HUES6 (cell line): ENCODE measurements around the gene ENTREP3.

Experiments used
- H3K27ac ChIP-seq: 2 replicates; pipeline ENCODE4 v1.7.0; 2013; ENCODE audit warnings: low read depth, mild to moderate bottlenecking, low read length, inconsistent platforms
- H3K27me3 ChIP-seq: 2 replicates; pipeline ENCODE4 v1.6.1; 2013; ENCODE audit warnings: low read length; ENCODE audit not compliant: control insufficient read depth, insufficient read depth
- H3K36me3 ChIP-seq: 2 replicates; pipeline ENCODE4 v1.6.1; 2013; ENCODE audit warnings: low read length; ENCODE audit not compliant: control insufficient read depth, insufficient read depth
- H3K4me1 ChIP-seq: 2 replicates; pipeline ENCODE4 v1.6.1; 2013; ENCODE audit warnings: low read length; ENCODE audit not compliant: control insufficient read depth, insufficient read depth
- H3K4me3 ChIP-seq: 2 replicates; pipeline ENCODE4 v1.5.1; 2013; ENCODE audit warnings: low read depth, low read length
- H3K9ac ChIP-seq: one replicate; pipeline ENCODE4 v1.6.1; 2013; ENCODE audit warnings: mild to moderate bottlenecking, low read length
- H3K9me3 ChIP-seq: 2 replicates; pipeline ENCODE4 v1.6.1; 2013; ENCODE audit warnings: low read depth, low read length; ENCODE audit not compliant: control insufficient read depth, insufficient read depth

ENTREP3 gene

GRCh38 chr1:155261852-155262673 lies 6.8 kb upstream of the ENTREP3 start, which contains the start of gene SCAMP3:
Gene SCAMP3, minus strand, starts transcription at chr1:155262360. Its CDS starts 209 bp downstream, at chr1:155262151.
- Histone ChIP-seq H3K9me3 (no peaks in the 10 kb centered on the region), H3K9ac (peak within 1 kb of the TSS; percentile 70), H3K4me1 (peaks cover 9% of the 10 kb centered on the region), H3K27me3 (no peaks in the 10 kb centered on the region), H3K36me3 (peaks cover 60% of the 10 kb centered on the region), H3K4me3 (peak within 1 kb of the TSS; percentile 72), H3K27ac (peak within 1 kb of the TSS; percentile 8; the same call in 1 of the 2 replicates)

DNA sequence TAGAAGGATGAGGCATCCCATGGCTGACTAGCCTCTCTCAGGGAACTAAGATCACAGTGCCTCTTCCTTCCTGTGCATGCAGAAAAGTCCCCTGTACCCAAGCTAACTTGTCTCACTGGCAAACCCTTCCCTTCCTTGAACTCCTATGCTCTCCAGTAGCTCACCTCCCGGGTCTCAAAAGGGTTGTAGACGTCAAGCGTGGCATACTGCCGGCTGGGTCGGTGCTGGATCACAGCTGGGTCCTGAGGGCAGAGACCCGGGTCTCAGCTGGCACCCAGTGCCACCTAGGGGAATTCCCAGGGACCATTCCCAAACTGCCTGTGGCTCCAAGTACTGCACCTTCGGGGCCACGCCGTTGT lies 6.2 kb upstream of the ENTREP3 start:
- H3K9me3 ChIP-seq, result no peaks in the 10 kb centered on the region
- peak overlapping the region; percentile 8; the same call in 1 of the 2 replicates for H3K27ac ChIP-seq
- peak overlapping the region; percentile 70 for H3K9ac ChIP-seq
- peaks cover 9% of the 10 kb centered on the region for H3K4me1 ChIP-seq
- no peaks in the 10 kb centered on the region for H3K27me3 ChIP-seq
- peaks cover 60% of the 10 kb centered on the region for H3K36me3 ChIP-seq
- peak overlapping the region; percentile 72 for H3K4me3 ChIP-seq

DNA sequence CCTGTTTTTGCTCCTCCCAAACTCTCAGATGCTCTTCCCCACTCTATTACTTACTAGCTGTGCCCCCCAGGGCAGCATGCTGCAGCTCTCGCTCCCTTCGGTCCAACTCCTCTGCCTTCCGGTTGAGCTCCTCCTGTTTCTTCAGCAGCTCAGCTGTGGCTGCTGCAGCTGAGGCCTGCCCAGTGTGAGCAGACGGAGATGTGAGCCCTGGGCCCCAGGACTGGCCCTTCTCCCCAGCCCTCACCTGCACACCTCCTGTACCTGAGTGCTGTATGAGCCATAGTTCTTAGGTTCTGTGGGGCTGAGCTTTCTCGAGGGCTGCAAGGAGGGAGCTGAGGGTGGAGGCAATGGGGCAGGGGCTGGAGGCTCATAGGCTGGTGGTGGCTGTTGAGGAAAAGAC lies 5.0 kb upstream of the ENTREP3 start:
- H3K9ac ChIP-seq, result no peak overlapping the region
- no peaks in the 10 kb centered on the region for H3K27me3 ChIP-seq
- H3K4me3 ChIP-seq, result no peak overlapping the region
- H3K9me3 ChIP-seq, result no peaks in the 10 kb centered on the region
- no peak overlapping the region for H3K27ac ChIP-seq
- peaks cover 15% of the 10 kb centered on the region for H3K4me1 ChIP-seq
- H3K36me3 ChIP-seq, result peaks cover 51% of the 10 kb centered on the region

DNA sequence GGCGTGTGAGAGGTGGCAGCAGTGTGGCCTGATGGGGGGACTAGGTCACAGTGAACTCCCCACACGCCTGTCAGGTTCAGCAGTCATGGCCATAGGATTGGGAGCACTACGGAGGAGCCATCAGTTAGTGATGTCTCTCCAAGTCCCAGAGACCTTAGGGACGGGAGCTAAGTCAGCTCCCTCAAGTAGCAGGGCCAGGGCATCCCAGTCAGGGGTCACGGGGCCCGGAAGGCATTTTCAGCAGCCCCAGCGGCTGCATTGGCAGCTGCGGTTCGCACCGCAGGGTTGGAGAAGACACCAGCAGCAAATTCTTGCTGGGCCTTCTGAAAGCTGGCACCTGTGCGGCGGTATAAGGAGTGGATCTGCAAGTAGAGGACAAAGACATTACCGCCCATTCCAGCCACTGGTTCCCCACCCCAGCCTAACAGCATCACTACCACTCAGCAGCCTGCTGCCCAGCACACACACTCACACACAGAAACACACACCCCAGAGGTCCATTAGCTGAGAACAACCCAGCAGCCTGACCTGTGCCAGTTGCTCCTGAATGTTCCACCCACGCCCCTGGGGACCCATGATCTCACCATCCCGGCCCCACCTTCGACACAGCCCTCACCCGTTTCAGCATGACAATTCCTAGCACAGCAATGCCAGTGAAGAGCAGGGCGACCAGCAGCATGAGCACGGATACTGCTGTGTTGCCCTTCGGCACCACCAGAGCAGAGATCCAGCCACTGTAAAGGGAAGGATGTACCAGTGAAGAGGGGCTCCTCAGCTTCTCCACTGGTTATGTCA lies 972 bp upstream of the ENTREP3 start:
- Histone ChIP-seq H3K9me3 (no peaks in the 10 kb centered on the region), H3K36me3 (peaks cover 25% of the 10 kb centered on the region), H3K4me1 (peaks cover 23% of the 10 kb centered on the region), H3K9ac (no peak overlapping the region), H3K27me3 (no peaks in the 10 kb centered on the region), H3K4me3 (peak overlapping the region; percentile 84), H3K27ac (no peak overlapping the region)

- Histone ChIP-seq H3K4me3 (peak overlapping the region; percentile 84), H3K36me3 (peaks cover 21% of the 10 kb centered on the region), H3K9ac (peak overlapping the region; percentile 29), H3K9me3 (no peaks in the 10 kb centered on the region), H3K27ac (no peak overlapping the region), H3K4me1 (peaks cover 26% of the 10 kb centered on the region), H3K27me3 (no peaks in the 10 kb centered on the region)
These were observed 505 bp downstream of the ENTREP3 start for GRCh38 chr1:155254714-155255242.

DNA sequence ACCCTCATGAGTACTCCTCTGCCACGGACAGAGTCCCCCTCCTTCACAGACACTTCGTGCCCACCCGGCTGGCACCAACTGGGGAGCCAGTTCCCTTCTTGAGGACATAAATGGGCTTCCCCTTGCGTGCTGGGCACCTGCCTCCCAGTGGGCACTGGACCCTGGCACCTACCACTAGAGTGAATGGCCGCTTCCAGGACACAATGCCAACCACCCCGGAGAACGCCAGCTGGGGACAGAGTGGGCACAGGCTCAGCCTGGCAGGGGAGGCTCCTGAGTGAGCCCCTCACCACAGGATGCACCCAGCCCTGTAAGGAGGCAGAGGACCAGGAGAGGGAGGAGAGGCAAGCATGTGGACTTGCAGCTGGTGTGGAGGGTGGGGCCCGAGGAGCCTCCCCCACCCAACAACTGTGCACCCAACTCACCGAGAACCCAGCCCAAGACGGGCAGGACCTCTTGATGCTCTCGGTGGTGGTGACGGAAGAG lies 1.0 kb downstream of the ENTREP3 start:
- peak overlapping the region; percentile 29 for H3K9ac ChIP-seq
- H3K36me3 ChIP-seq, result peaks cover 16% of the 10 kb centered on the region
- no peak overlapping the region for H3K27ac ChIP-seq

GRCh38 chr1:155253797-155254196 lies 1.5 kb downstream of the ENTREP3 start:
- Histone ChIP-seq H3K9ac (peak overlapping the region; percentile 29), H3K27me3 (no peaks in the 10 kb centered on the region), H3K4me3 (peak overlapping the region; percentile 84), H3K9me3 (no peaks in the 10 kb centered on the region), H3K36me3 (peaks cover 16% of the 10 kb centered on the region), H3K27ac (no peak overlapping the region), H3K4me1 (peaks cover 26% of the 10 kb centered on the region)

More for the DNA sequence above, 1.0 kb downstream of the ENTREP3 start:
- Histone ChIP-seq H3K4me3 (peak overlapping the region; percentile 84), H3K9me3 (no peaks in the 10 kb centered on the region), H3K4me1 (peaks cover 26% of the 10 kb centered on the region), H3K27me3 (no peaks in the 10 kb centered on the region)

DNA sequence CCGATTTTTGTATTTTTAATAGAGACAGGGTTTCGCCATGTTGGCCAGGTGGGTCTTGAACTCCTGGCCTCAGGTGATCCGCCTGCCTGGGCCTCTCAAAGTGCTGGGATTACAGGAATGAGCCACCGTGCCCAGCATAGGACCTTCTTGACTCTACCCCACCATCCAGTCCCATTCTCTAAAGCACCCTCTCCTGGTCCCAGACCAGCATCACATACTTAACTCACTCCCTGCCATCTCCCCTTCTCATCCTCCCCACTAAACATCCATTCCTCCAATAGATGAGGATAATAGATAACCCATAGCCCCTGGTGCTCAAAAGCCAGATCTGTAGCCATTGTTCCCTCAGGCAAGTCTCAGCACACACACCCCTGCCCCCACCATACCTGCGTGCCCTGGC lies 2.1 kb downstream of the ENTREP3 start:
- Histone ChIP-seq H3K27ac (no peak overlapping the region), H3K36me3 (peaks cover 16% of the 10 kb centered on the region), H3K9me3 (no peaks in the 10 kb centered on the region), H3K9ac (no peak overlapping the region), H3K4me3 (peak overlapping the region; percentile 84; the same call in 1 of the 2 replicates), H3K27me3 (no peaks in the 10 kb centered on the region), H3K4me1 (peaks cover 26% of the 10 kb centered on the region)

DNA sequence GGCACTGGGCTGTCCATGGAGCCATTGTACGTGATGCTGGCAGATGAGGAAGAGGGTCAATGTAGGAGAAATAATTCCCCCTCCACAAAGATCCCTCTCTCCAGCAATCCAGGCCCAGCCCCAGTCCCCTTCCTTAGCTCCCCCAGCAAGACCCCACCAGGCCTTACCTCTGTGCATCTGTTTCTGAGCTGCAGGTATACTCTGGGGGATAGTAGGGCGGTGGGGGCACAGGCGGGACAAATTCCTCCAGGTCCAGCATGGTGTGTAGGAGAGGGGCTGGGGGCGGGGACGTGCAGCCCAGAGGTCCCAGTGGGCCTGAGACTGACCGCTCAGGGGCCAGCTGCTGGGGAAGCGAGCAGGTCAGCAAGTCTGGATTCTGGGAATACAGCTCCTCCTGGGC lies 3.7 kb downstream of the ENTREP3 start:
- H3K27ac ChIP-seq, result no peak overlapping the region
- no peak overlapping the region for H3K9ac ChIP-seq

GRCh38 chr1:155250633-155251449 lies 4.4 kb downstream of the ENTREP3 start:
- Histone ChIP-seq H3K9me3 (no peaks in the 10 kb centered on the region), H3K36me3 (peaks cover 15% of the 10 kb centered on the region), H3K27ac (no peak overlapping the region), H3K4me1 (peaks cover 23% of the 10 kb centered on the region), H3K4me3 (peak overlapping the region; percentile 64), H3K9ac (peak overlapping the region; percentile 52), H3K27me3 (peaks cover 8% of the 10 kb centered on the region; the same call in 1 of the 2 replicates)

More for the DNA sequence above, 3.7 kb downstream of the ENTREP3 start:
- Histone ChIP-seq H3K4me3 (no peak overlapping the region), H3K9me3 (no peaks in the 10 kb centered on the region), H3K36me3 (peaks cover 17% of the 10 kb centered on the region), H3K27me3 (peaks cover under 1% of the 10 kb centered on the region; the same call in 1 of the 2 replicates), H3K4me1 (peaks cover 26% of the 10 kb centered on the region)
